Measurements from ENCODE around the gene NMNAT2.

NMNAT2 gene

DNA sequence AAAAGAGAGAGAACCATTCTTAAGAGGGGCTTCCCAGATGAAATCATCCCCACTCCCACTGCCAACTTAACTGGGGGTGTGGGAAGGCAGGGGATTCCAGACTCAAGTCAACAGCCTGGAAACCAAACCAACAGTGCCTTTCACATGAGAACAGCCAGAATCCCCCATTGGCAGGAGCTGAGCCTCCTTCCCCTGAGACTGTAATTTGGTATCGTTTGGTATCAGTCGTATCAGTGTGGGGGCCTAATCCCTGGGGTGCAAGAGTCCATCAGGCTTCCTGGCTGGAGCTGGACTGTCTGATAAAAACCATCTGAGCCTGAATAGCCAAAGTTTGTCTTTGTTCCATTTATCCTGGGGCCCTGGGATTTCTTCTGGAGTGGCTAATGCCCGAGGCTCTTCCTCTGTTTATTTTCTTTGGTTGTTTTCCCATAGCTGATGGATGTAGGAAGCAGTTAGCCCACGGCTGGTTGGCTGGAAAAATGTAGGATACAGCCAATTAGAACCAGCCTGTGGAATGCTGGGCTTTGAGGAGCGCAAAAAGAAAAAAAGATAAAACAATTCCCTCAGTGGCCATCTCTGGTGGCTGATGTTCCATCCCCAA is 147.5 kb downstream of the NMNAT2 start:
- DNase-seq (ENCODE audit: low read depth in 2 of 2, low spot score in 1 of 2): no peak

DNA sequence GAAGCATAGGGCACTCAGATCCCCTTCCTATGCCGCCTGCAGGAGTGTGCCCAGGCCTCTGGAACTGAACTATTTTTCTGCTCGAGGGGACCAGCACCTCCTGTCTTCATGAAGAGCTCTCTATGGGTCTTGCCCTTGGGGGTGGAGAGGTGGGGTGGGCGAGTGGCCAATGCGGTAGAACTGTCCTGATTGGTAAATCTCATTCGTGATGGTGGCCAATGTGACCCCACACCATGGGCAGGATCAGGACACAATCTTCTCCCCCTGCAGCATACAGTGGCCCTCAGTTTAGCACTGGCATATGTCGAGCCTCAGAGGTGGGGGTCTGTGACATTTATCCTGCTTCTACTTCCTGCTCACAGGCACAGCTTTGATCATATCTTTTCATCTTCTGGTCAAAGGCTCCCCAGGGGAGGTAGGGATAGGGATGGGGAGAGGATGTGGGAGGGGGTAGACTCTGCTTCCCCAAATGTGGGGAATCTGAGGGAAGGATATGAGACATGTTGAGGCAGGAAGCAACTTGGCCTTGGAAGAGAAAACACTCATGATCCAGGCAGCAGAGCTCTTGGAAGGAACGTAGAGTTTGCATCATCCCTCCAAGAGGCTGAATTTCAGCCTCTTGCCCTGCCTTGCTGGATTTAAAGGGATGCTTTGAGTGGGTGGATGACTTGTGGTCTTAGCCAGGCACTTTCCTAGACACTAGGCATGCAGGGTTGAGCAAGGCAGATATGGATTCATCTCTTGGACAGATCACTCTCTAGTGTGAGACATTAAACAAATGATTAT is 150.3 kb downstream of the NMNAT2 start:
- DNase-seq (ENCODE audit: low read depth in 2 of 2, low spot score in 1 of 2): no peak

DNA sequence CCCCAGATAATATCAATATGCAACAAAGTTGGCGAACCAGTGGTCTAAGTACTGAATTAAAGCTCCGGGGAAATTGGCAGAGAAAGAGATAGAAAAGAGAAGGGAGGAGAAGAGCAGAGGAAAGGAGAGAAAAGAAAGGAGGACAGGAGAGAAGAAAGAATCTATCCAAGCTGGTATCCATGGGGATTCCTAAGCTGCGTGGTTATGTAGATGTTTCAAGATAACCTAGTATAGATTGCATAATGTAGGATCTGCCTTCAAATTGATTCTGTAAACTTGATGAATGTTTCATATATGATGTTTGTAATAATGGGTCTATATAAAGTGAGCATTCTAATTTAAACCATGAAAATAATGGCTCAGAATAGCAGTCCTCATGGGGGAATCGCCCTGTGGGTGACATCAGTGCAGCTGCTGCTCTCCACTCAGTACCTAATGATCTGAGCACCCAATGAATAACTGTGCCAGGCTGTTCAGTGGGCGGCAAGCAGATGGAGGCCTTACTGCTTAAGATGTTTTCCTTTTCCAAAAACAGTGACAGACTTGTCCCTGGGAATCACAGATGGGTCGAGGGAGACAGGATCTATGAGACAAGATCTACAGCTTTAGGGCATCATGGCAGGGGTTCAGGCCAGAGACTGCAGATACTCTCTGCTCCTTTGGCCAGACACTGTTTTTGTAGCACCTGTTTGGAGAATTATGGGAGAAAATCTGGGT is 154.1 kb downstream of the NMNAT2 start:
- no peak for DNase-seq (ENCODE audit: low read depth in 2 of 2, low spot score in 1 of 2)

DNA sequence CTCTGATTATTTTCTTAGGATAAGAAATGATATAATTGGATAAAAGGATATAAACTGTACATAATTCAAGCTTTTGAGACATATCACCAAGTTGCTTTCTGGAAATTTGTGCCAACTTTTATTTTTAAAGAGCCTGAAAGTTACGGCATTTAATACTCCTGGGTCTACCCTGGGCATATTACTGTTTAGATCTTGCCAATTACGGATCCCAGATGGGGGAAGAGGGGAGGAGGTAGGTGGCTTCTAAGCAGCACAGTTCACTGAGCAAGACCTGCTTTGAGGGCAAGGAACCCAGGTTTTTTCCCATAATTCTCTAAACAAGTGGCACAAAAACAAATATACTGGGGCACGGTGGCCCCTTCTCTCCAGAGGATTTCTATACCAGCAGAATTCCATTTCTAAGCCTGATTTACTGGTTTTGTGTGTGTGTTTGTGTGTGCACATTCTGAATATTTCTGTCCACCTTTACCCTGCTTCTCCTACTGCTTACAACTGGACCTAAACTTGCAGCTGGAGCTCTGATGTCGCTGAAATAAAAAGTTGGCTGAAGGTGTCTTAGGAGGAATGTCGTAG is 155.5 kb downstream of the NMNAT2 start:
- DNase-seq (ENCODE audit: low read depth in 2 of 2, low spot score in 1 of 2): no peak

DNA sequence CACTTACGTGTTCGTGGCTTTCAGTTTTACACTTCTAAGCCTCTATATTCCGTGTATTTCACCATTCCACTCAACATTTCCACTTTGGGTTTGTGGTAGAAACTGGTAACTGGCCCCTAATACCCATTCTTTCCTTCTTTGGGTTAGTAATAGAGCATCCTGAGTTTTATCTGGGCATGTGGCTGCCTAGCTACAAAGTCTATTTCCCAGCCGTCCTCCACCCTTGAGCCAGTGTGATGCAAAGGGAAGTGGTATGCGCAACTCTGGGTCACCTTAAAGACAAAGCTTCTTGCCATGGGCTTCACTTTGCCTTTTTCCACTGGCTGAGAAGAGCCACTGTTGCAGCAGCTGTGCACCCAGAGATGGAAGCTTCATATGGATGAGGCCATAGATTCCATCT is 158.3 kb downstream of the NMNAT2 start:
- no peak for DNase-seq (ENCODE audit: low read depth in 2 of 2, low spot score in 1 of 2)

DNA sequence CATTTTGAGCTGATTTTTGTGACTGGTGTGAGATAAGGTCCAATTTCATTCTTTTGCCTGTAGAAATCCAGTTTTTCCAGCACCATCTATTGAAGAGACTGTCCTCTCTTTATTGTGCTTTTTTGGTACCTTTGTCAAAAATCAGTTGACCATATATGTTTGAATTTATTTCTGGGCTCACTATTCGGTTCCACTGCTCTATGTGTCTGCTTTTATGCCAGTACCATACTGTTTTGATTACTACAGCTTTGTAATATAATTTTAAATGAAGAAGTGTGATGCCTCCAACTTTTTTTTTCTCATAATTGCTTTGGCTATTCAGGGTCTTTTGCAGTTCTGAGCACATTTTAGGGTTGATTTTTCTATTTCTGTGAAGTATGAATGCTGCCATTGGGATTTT is 163.1 kb downstream of the NMNAT2 start:
- no peak for DNase-seq (ENCODE audit: low read depth in 2 of 2, low spot score in 1 of 2)

DNA sequence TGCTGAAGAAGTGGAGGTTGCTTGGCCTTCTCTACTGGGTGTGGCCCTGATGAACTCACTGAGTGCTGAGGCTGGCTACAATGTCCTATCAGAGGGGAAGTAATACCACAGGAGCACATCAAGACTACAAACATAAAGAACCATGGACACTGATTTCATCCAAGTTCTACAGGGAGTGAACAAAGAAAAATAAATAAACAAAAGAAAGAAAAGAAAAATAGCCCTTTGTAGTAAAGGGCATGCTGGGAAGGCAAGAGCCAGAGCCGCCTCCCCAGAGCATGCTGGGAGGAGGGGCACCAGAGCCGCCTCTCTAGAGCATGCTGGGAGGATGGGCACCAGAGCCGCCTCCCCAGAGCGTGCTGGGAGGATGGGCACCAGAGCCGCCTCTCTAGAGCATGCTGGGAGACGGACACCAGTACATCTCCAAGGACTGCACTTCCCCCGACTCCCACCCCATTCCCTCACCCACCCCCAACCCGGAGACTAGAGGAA is 166.2 kb downstream of the NMNAT2 start:
- DNase-seq (ENCODE audit: low read depth in 2 of 2, low spot score in 1 of 2): no peak

DNA sequence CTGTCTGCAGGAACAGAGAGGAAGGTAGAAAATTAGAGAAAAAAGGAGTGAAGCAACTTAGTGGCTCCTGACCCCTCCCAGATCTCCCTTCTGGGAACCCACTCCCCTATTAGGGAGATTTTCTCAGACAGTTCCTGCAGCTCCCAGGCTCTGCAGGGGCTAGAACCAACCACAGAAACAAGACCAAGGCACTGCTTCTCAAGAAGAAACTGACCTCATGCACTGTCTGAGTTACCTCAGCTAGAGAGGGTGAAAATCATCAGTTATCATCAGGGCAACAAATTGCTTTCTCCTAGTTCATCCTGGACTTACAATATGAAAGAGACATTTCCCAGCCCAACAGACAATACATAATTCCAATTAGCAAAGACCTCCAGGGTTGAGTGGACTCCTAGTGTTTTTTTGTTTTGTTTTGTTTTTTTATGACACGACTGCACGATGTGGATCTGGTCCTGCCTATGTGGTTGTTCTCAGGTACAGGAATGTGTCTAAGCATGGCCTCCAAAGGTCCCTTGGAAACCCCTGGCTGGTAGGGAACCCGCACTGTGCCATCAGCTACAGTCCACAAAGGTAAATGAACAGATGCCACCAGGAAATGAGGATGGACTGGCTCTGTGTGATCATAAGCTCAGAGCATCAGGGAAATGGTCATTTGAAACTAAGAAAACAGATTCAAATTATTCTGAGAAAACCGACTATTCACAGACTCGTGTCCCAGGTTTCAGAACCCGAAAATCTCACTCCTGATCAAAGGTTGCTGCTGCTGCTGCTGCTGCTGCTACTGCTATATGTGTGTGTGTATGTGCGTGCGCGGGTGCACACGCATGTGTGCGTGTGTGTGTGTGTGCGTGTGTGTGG is 166.8 kb downstream of the NMNAT2 start:
- DNase-seq (ENCODE audit: low read depth in 2 of 2, low spot score in 1 of 2): no peak

DNA sequence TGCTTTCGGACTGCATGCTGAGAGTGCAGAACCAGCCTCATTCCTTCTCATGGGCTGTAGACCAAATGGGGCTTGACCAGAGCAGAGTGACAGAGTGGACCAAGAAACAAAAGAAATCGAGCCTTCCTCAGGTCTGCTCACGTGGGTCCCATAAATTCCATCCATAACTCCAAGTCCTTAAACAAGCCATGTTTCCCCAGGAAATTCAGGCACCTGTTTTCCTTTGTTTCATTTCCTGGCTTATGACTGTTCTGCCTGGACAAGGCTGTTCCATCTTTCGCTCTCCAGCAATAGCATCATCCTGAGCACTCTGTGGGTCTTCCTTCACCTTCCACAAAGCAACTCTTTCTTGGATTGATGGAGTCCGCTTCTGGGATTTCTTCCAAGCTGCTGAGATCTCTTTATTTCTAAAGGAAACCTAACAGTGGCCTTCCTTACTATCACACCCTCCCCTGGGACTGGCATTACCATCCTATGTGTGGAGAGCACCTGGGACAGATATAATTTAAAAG is 168.2 kb downstream of the NMNAT2 start:
- no peak for DNase-seq (ENCODE audit: low read depth in 2 of 2, low spot score in 1 of 2)

DNA sequence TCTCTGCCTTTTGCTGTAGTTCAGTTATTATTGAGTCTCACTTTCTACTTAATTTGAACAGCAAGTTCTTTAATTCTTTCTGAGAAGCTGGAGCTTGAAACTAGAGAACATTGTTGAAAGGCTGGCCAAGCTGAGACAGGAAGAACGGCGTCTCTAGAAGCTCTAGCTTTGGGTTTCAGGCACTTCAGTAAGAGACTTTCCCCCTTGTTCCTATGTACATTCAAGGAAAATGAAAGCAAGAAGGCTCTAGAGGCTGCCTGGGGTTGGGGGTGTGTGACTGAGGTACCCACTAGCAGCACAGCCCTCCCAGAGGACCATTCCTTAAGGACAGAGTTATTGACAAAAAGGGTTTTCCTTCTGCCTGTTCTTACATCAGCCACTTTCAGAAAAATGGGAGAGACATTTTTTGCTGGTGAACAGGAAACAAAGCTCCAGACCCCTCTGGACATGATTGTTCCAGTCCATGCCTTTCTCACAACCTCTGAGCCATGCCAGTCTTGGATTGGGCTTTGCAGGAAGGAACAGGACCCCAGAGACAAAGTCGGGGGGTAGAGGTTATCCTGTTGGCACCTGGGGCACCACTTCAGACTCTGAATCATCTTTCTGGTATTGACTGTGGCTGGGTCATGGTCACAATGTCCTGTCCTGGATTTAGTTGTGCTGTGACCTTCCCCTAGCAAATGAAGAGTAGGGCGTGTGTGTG is 169.0 kb downstream of the NMNAT2 start:
- DNase-seq (ENCODE audit: low read depth in 2 of 2, low spot score in 1 of 2): no peak

DNA sequence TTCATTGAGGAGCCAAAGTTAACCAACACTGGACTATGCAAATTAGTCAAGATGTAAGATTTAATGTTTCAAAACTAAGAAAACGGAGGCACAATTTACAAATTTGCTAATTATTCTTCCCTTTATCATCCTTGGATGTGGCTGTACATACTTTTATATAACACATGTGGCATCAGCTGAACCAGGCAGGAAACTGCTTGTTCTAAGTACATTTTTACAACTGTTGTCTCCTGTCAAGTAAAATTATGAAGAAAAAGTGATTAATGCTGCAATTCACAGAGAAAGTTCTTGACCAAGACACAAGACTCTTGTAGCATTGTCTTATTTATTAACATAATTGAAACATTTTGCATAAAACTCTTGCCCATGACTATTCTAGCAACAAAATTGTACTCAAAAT is 170.2 kb downstream of the NMNAT2 start:
- DNase-seq (ENCODE audit: low read depth in 2 of 2, low spot score in 1 of 2): no peak

DNA sequence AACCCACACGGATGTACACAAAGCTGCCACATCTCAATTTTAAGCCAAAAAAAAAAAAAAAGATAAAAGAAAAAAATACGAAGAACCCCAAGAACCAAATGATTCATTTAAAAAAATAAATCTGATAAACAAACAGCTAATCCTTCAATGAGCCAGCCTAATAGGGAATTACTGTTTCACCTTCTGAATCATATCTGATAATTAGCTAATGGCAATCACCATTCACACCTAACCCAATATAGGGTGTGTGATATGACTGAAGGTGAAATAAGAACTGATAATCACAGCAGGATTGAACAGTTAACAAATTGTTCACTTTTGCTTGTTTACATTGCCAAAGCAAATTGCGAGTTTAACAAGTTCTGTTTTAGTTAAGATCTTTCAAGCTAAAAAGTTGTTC is 170.7 kb downstream of the NMNAT2 start:
- DNase-seq (ENCODE audit: low read depth in 2 of 2, low spot score in 1 of 2): no peak

DNA sequence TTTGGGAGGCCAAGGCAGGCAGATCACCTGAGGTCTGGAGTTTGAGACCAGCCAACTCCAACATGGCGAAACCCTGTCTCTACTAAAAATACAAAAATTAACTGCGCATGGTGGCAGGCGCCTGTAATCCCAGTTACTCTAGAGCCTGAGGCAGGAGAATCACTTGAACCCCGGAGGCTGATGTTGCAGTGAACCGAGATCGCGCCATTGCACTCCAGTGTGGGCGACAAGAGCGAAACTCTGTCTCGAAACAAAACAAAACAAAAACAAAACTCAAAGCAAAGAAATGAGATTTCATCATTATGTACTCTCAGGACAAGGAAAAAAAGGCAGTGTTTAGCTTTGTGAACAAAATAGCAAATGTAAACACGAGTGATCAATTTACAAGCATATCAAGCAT is 171.1 kb downstream of the NMNAT2 start:
- no peak for DNase-seq (ENCODE audit: low read depth in 2 of 2, low spot score in 1 of 2)

DNA sequence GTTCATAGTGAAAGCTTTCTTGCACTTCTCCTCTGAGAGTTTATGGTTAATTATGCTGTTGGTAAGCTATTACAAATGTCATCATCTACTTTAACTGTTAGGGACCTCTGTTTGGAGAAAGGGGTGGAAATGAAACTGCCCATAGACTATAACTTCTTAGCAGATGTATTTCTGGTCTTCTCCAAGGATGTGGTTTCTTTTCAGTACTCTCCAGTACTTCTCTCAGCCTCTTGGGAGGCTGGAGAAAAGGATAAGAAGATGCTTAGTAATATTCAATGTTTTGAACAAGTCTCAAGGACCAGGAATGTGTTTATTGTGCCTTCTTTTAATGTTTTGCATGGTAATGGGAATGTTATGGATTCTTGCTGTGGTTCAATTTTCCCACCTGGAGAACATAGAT is 171.7 kb downstream of the NMNAT2 start:
- DNase-seq (ENCODE audit: low read depth in 2 of 2, low spot score in 1 of 2): no peak

DNA sequence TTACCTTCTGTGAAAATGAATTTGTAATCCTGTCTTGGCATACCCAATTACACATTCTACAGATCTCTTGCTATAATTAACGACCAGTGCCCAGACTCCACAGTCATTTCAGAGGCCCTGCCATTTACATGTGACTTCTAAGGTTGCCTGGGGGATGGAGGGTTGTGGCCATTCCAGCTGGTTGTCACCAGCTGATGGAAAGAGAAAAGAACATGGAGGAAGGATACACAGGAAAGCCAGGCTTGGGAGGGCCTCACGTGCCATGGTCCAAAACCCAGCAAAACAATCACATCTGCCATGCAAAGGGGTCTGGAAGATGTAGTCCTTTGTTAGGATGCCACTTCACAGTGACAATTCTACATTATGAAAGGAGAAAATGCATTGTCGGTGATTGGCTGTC is 172.8 kb downstream of the NMNAT2 start:
- DNase-seq (ENCODE audit: low read depth in 2 of 2, low spot score in 1 of 2): no peak

DNA sequence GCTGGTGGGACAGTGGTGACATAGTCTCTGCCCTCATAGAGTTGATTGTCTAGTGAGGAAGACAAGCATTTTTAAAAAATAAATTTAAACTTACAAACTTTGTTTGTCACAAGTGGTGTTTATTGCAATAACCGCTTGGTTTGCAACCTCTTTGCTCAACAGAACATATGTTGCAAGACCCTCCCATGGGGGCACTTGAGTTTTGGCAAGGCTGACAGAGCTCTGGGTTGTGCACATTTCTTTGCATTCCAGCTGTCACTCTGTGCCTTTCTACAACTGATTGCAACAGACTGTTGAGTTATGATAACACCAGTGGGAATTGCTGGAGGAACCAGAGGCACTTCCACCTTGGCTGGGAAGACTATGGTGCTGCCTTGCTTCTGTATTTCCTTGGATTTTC is 173.7 kb downstream of the NMNAT2 start:
- no peak for DNase-seq (ENCODE audit: low read depth in 2 of 2, low spot score in 1 of 2)

DNA sequence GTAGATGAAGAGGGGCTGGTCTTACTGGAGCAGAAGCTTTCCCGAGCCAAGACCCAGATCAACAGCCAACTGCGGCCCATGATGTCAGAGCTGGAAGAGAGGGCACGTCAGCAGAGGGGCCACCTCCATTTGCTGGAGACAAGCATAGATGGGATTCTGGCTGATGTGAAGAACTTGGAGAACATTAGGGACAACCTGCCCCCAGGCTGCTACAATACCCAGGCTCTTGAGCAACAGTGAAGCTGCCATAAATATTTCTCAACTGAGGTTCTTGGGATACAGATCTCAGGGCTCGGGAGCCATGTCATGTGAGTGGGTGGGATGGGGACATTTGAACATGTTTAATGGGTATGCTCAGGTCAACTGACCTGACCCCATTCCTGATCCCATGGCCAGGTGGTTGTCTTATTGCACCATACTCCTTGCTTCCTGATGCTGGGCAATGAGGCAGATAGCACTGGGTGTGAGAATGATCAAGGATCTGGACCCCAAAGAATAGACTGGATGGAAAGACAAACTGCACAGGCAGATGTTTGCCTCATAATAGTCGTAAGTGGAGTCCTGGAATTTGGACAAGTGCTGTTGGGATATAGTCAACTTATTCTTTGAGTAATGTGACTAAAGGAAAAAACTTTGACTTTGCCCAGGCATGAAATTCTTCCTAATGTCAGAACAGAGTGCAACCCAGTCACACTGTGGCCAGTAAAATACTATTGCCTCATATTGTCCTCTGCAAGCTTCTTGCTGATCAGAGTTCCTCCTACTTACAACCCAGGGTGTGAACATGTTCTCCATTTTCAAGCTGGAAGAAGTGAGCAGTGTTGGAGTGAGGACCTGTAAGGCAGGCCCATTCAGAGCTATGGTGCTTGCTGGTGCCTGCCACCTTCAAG is 174.8 kb downstream of the NMNAT2 start:
- DNase-seq (ENCODE audit: low read depth in 2 of 2, low spot score in 1 of 2): no peak

DNA sequence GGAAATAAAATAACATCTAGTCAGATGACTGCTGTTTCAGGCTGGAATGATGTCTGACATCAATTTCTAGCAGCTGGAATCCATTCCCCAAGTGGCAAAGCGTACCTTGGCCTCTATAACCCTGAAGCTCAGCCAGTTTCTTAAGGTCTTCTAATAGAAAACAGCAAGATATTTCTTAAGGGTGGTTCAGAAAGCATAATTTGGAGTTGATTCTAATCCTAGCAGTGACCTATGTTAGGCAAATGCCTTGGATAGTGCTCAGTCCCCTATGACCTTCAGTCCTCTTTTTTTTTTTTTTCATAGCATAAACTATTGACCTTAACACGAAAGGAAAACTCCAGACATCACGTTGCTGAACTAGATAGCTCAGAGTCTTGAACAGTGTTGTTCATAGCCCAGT is 175.6 kb downstream of the NMNAT2 start:
- DNase-seq (ENCODE audit: low read depth in 2 of 2, low spot score in 1 of 2): no peak

DNA sequence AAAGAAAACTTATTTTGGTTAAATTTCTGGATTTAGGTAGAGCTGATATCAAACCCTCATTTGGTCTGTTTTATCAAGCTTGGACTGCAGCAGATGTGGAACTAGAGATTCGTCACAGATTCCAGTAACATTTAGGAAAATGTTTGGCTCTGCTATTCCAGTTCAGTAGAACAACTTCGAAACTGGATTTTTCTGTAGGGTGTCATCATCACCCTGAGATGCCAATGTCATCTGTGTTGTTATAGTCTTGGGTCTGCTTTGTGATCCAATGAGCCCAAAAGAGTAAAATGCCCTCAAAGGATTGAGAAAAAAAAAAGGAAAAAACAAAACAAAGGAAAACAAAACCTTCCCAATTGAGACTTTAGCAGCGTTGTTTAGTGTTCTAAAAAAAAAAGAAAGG is 176.7 kb downstream of the NMNAT2 start:
- no peak for DNase-seq (ENCODE audit: low read depth in 2 of 2, low spot score in 1 of 2)
